B cell (primary cell): ENCODE measurements around the gene MAGEB4. TPM values are rescaled to one million over a fixed set of nuclear protein-coding genes. Genes with fewer than 3 reads are reported as not detected.

Experiments
- ATAC-seq: fragments of 200-7000 bp; cut with Tn5 transposase; one replicate; pipeline ENCODE4 v1.10.0; 2021; ENCODE audit warnings: low read depth, mild to moderate bottlenecking, moderate number of reproducible peaks, moderate library complexity
- CTCF ChIA-PET: fragments of 350-600 bp; sonication (Branson Sonifier 250); formaldehyde crosslinking; loops from one replicate; lab custom pipeline; 2021; ENCODE audit warnings: antibody characterized with exemption, inconsistent platforms; lab: Charles Lee
- POLR2A ChIA-PET: fragments of 350-600 bp; sonication (Branson Sonifier 250); formaldehyde crosslinking; loops from one replicate; lab custom pipeline; 2021; ENCODE audit warnings: antibody characterized with exemption; lab: Charles Lee
- DNase-seq: peaks from one replicate; pipeline ENCODE4 v3.0.0; 2013
- H2AFZ ChIP-seq: 2 replicates; pipeline ENCODE4 v1.6.1; 2012; ENCODE audit warnings: mild to moderate bottlenecking, low read depth, low read length; ENCODE audit not compliant: insufficient read depth, poor library complexity, severe bottlenecking
- H3K27ac ChIP-seq, 2 donors: 1 replicate in 1 of 2; 2 replicates in 1 of 2; pipeline ENCODE4 v1.5.1; 2012 to 2013; ENCODE audit warnings: low read length in 2 of 2, mild to moderate bottlenecking in 2 of 2, moderate library complexity in 1 of 2
- H3K27me3 ChIP-seq, 4 experiments: fragments of 200-600 bp in 1 of 4; sonication (generic) in 1 of 4; replicated peaks in 1 of 4; 1 replicate in 2 of 4; 2 replicates in 2 of 4; pipeline versions ENCODE4 v1.6.1 to v1.7.0; 2013 to 2016; ENCODE audit warnings: low read length in 3 of 4, mild to moderate bottlenecking in 2 of 4, mixed read lengths in 1 of 4, moderate library complexity in 1 of 4; ENCODE audit not compliant: insufficient read depth in 4 of 4, control insufficient read depth in 3 of 4; ENCODE audit errors: control extremely low read depth in 1 of 4
- H3K36me3 ChIP-seq, 2 experiments: replicated peaks in 1 of 2; 1 replicate in 1 of 2; 2 replicates in 1 of 2; pipeline versions ENCODE4 v1.6.1 to v1.7.1; 2013; ENCODE audit warnings: low read length in 1 of 2; ENCODE audit not compliant: insufficient read depth in 2 of 2, control insufficient read depth in 1 of 2; ENCODE audit errors: control extremely low read depth in 1 of 2, extremely low read depth in 1 of 2
- H3K4me1 ChIP-seq, 2 donors: fragments of 200-600 bp in 1 of 2; sonication (generic) in 1 of 2; 1 replicate in 1 of 2; 2 replicates in 1 of 2; pipeline versions ENCODE4 v1.5.1 to v1.6.1; 2013 to 2017; ENCODE audit warnings: low read length in 2 of 2; ENCODE audit not compliant: control insufficient read depth in 2 of 2, insufficient read depth in 2 of 2
- H3K4me2 ChIP-seq: replicated peaks from 2 replicates; pipeline ENCODE3; 2012; ENCODE audit warnings: mild to moderate bottlenecking, low read depth, low read length; ENCODE audit not compliant: poor library complexity, severe bottlenecking
- H3K4me3 ChIP-seq, 5 experiments: fragments of 200-600 bp in 1 of 5; sonication (generic) in 1 of 5; 1 replicate in 3 of 5; 2 replicates in 2 of 5; pipeline versions ENCODE4 v1.5.1 to v1.7.0; 2011 to 2016; ENCODE audit warnings: low read length in 4 of 5, mild to moderate bottlenecking in 4 of 5, low read depth in 2 of 5, control low read depth in 1 of 5, moderate library complexity in 1 of 5; ENCODE audit not compliant: insufficient read depth in 1 of 5; ENCODE audit errors: control extremely low read depth in 1 of 5, extremely low read depth in 1 of 5
- H3K79me2 ChIP-seq: fragments of 200-600 bp; sonication (generic); one replicate; pipeline ENCODE4 v1.6.0; 2016; ENCODE audit warnings: low read length; ENCODE audit not compliant: control insufficient read depth, insufficient read depth
- H3K9ac ChIP-seq: fragments of 200-600 bp; sonication (generic); 2 replicates; pipeline ENCODE4 v1.6.1; 2017; ENCODE audit warnings: mild to moderate bottlenecking, low read length, moderate library complexity
- H3K9me3 ChIP-seq, 3 donors: one replicate each; pipeline versions ENCODE4 v1.6.1 to v1.7.1; 2013; ENCODE audit warnings: low read length in 2 of 3; ENCODE audit not compliant: control insufficient read depth in 2 of 3, insufficient read depth in 1 of 3; ENCODE audit errors: control extremely low read depth in 1 of 3
- H4K20me1 ChIP-seq: 2 replicates; pipeline ENCODE4 v1.6.0; 2012; ENCODE audit warnings: mild to moderate bottlenecking, low read length; ENCODE audit not compliant: insufficient read depth, control insufficient read depth, poor library complexity, severe bottlenecking
- H3K27ac Mint-ChIP-seq: one replicate; pipeline ENCODE4 v1.8.0; 2021; ENCODE audit warnings: mixed read lengths
- H3K27me3 Mint-ChIP-seq: one replicate; pipeline ENCODE4 v1.8.0; 2021; ENCODE audit warnings: mixed read lengths
- H3K4me1 Mint-ChIP-seq: one replicate; pipeline ENCODE4 v1.8.0; 2021; ENCODE audit warnings: mixed read lengths
- H3K4me3 Mint-ChIP-seq: one replicate; pipeline ENCODE4 v1.8.0; 2021; ENCODE audit warnings: mixed read lengths
- H3K9me3 Mint-ChIP-seq: one replicate; pipeline ENCODE4 v1.8.0; 2022; ENCODE audit warnings: mixed read lengths; ENCODE audit not compliant: insufficient read depth
- EZH2 ChIP-seq: IDR thresholded peaks from 2 replicates; pipeline ENCODE4 v1.6.1; 2012; ENCODE audit warnings: borderline replicate concordance, low read depth, mild to moderate bottlenecking, moderate library complexity, low read length; ENCODE audit not compliant: insufficient read depth, poor library complexity, severe bottlenecking
- WGBS: methylation state at CpG from one replicate; pipeline ENCODE4 v1.1.5; 2013; ENCODE audit warnings: missing lambda C conversion rate; ENCODE audit not compliant: insufficient coverage; 5-methylcytosine and 5-hydroxymethylcytosine counted together
- intact Hi-C: fragments of 100-400 bp; cut with micrococcal nuclease; formaldehyde crosslinking; loops from one replicate; pipeline ENCODE4 v1.10.0; 2022
- polyA plus RNA-seq: library from polyadenylated mRNA; depleted of rRNA; stranded (reverse); fragments of >200 nt; gene quantifications from 2 replicates; pipeline ENCODE4 v1.2.3, GENCODE V29; 2012
- total RNA-seq, 2 donors: library from RNA; stranded (reverse); fragments of 120-200 nt in 1 of 2; gene quantifications; 1 replicate in 1 of 2; 2 replicates in 1 of 2; pipeline versions ENCODE4 v1.2.3 to v1.2.4, GENCODE V29; 2013 to 2022
- TF ChIP-seq, protein P1 (sequence below): fragments of 200-600 bp; IDR thresholded peaks from one replicate; pipeline ENCODE4 v1.8.0; 2022; ENCODE audit warnings: antibody characterized with exemption, mild to moderate bottlenecking

The MAGEB4 gene
- total and polyA plus RNA-seq, 2 donors (not counting 1 experiment from before 2014, with no cell fraction given): not detected

DNA sequence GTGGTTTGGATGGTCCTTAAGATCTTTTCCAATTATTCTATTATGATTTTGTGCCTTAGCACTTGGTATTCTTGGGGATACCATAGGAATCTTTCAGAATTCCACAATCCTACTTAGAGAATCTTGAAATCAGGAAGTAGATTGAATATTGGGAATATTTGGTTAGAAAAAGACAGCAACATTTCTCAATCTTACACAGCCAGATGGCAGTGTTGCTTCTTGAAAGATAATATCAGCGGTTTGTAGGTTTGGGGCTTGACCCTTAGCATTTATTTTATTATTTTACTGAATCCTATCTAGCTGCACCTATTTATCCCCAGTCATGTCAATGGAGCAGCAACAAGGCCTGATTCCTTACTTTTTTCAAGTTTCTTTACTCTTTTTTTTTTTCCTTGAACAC lies 33.7 kb downstream of the MAGEB4 start:
- H3K4me2 ChIP-seq: no peak overlapping the region
- Mint-ChIP-seq H3K4me1 (peaks cover 1% of the 10 kb centered on the region), H3K27ac (no peak overlapping the region), H3K9me3 (no peaks in the 10 kb centered on the region), H3K4me3 (no peak overlapping the region), H3K27me3 (peaks cover 4% of the 10 kb centered on the region)
- H4K20me1 ChIP-seq: no peaks in the 10 kb centered on the region
- no peak overlapping the region for H3K9ac ChIP-seq
- intact Hi-C loops: no loop called here
- H3K27me3 ChIP-seq: no peaks in the 10 kb centered on the region
- ATAC-seq (no peak), DNase-seq (no peak)
- H2AFZ ChIP-seq: no peak overlapping the region
- no peaks in the 10 kb centered on the region for H3K36me3 ChIP-seq
- no peaks in the 10 kb centered on the region for H3K4me1 ChIP-seq
- CTCF ChIA-PET: no interaction called here
- POLR2A ChIA-PET: no interaction called here
- no peaks in the 10 kb centered on the region for H3K9me3 ChIP-seq
- H3K79me2 ChIP-seq: no peaks in the 10 kb centered on the region
- no peak overlapping the region for H3K27ac ChIP-seq
- no CpG with 5 or more reads among the region's 1 CpG for WGBS
- H3K4me3 ChIP-seq: no peak overlapping the region
- TF ChIP-seq EZH2: no peak
- TF ChIP-seq, protein P1, sequence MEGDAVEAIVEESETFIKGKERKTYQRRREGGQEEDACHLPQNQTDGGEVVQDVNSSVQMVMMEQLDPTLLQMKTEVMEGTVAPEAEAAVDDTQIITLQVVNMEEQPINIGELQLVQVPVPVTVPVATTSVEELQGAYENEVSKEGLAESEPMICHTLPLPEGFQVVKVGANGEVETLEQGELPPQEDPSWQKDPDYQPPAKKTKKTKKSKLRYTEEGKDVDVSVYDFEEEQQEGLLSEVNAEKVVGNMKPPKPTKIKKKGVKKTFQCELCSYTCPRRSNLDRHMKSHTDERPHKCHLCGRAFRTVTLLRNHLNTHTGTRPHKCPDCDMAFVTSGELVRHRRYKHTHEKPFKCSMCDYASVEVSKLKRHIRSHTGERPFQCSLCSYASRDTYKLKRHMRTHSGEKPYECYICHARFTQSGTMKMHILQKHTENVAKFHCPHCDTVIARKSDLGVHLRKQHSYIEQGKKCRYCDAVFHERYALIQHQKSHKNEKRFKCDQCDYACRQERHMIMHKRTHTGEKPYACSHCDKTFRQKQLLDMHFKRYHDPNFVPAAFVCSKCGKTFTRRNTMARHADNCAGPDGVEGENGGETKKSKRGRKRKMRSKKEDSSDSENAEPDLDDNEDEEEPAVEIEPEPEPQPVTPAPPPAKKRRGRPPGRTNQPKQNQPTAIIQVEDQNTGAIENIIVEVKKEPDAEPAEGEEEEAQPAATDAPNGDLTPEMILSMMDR: no peak

DNA sequence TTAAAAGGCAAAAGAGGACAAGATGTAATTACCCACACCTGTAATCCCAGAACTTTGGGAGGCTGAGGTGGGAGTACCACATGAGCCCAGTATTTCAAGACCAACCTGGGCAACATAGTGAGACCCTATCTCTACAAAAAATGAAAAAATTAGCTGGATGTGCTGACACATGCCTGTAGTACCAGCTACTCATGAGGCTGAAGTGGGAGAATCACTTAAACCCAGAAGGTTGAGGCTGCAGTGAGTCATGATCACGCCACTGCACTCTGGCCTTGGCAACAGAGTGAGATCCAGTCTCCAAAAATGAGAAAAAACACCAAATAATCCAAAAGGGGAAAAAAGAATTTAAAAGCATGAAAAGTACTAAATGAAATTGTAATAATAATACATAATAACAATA lies 36.6 kb downstream of the MAGEB4 start:
- H3K4me2 ChIP-seq: no peak overlapping the region
- H3K27me3 Mint-ChIP-seq: no peaks in the 10 kb centered on the region
- no CpG with 5 or more reads among the region's 1 CpG for WGBS
- POLR2A ChIA-PET: no interaction called here
- no peaks in the 10 kb centered on the region for H3K79me2 ChIP-seq
- DNase-seq (no peak), ATAC-seq (no peak)
- H3K4me3 ChIP-seq: no peak overlapping the region
- H3K9me3 ChIP-seq: no peaks in the 10 kb centered on the region
- H3K27ac ChIP-seq: no peak overlapping the region
- H3K36me3 ChIP-seq: no peaks in the 10 kb centered on the region
- H3K9me3 Mint-ChIP-seq: no peaks in the 10 kb centered on the region
- intact Hi-C loops: no loop called here
- no peak overlapping the region for H3K27ac Mint-ChIP-seq
- CTCF ChIA-PET: no interaction called here
- no peaks in the 10 kb centered on the region for H3K4me1 Mint-ChIP-seq
- H4K20me1 ChIP-seq: no peaks in the 10 kb centered on the region
- no peak overlapping the region for H2AFZ ChIP-seq
- no peak overlapping the region for H3K4me3 Mint-ChIP-seq
- no peak overlapping the region for H3K9ac ChIP-seq
- TF ChIP-seq, protein P1: no peak
- TF ChIP-seq EZH2: no peak
- H3K27me3 ChIP-seq: no peaks in the 10 kb centered on the region
- H3K4me1 ChIP-seq: no peaks in the 10 kb centered on the region
